ENCODE measurements around the gene NFE2L3.
"Not testable (repeated sequence)": the region's sequence is repeated elsewhere in the genome, so short reads cannot be mapped to it uniquely, and the experiment has no call there.

The NFE2L3 gene

DNA sequence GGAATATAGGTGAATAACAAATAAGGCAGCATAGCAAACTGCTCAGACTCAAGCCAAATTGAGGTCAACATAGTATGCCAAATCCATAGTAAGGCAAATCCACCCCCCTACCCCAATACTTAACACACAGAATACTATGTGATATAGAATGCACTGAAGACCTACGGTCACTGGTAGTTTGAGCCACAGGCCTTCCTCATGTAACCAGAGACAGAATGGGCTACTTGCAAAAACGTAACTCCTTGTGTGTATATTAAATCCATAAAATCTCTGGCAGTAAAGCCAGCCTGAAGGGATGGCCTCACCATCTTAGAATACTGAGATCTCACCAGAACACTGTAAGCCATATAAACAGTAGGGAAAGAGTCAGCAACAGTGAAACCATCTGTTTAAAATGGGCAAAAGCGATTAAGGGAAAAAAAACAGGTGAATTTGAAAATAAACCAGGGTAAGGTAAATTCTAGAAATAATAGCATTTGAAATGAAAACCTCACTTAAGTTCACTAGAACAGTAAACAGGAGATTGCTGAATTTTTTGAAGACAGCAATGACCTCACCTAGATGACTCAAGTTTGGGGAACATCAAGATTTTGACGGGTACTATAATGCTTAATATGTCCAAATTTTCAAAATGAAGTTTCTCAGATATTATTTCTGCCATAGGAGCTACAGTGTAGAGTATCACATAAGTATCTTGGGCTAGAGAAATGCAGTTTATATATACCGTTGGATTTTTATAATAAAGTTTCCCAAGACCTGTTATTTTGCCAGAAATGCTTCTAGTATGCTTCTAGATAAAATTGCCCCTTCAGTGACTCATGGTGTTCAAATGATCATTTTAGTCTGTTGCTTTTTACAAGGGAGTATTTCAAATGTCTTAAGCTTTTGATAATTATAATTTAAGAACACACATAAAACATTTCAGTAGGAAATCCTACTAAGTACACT is 34.6 kb downstream of the NFE2L3 start:
- no peak for DNase-seq (ENCODE audit: low read depth)

DNA sequence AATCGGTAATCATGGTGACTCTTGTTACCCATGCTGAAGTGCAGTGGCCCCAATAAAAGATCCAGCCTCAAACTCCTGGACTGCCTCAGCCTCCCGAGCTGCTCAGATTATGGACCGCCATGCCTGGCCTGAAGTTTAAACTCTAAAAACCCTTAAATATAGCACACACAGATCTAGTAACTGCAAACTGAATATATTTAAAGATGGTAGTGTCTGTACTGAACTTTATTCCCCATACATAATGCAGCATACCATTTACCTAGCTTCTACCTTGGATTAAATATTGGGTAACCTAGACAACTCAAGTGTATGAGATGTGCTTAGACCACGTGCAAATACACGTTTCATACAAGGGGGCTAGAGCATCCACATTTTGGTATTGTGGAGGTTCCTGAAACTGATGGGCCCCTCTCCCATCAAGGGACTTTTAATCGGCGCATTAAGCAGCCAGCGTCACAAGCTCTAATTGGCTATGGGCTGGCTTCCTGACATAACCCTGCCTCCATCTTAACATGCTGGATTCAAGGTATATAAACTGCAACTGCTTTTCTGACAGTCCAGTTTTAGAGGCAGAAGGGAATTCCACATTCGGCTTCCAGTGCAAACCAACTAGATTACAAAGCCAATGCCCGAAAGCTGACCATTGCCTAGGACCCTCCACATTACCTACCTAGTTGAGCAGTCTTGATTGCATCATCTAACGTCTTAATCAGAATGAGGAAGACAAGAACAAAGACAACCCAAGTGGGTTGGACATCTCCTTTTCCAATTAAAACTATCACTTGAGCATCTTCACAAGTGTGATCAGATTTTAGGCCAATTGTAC is 35.6 kb downstream of the NFE2L3 start:
- no peak for DNase-seq (ENCODE audit: low read depth)

DNA sequence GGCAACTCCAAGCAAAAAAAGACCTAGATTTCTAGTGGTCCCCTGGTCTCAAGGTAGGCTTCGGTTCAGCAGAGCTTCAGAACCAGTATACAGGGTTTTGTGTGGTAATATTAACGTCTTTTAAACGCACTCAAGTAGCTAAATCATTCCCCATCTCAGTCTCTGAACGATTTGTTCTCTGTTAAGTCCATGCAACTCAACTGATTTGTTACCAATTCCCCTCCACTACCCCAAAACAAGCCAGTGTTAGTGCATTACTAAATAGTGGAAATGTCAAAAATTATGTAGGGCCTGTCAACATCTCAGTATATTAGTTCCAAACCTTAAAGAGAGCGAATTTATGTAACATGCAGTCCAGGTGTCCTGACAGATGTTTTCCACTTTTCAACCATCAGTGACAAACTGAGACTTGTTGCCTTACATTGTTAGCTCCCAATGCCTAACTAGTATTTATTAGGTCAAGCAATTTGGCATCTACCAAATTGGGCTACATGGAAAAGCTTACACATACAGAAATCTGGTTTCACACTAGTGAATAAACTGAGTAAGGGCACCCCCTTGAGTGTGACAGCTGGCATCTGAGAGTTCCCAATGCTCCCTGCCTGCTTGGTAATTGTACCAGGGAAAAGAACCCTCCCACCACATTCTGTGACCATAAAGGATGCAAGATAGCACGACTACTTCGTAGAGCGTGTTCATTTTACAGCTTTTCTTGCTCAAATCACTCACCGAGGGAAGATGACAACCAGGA is 36.4 kb downstream of the NFE2L3 start:
- DNase-seq (ENCODE audit: low read depth) = no peak

DNA sequence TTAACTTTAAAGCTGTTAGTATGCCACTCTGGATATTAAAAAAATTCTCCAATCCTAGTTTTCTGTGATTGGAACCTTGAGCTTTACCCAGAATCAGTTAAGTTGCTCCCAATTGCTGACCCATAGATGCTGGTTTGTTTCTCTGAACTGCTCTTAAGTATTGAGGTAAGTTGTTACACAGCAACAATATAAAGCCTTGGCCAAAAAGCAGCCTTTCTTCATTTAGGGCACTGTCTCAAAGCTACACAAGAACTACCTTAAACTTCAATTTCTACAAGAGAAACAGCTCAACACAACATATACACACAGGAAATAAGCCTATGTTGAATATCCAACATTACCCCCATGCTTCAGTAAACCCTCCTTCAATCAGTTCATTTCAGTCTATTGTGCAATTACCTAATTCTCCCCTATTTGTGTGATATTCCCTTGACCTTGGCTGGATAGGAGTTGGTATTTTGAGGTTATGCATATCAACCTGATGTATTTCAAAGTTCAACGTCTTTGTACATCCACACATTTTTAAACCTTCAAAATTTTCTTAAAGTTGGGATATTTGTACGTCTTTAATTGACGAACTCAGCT is 37.1 kb downstream of the NFE2L3 start:
- no peak for DNase-seq (ENCODE audit: low read depth)

DNA sequence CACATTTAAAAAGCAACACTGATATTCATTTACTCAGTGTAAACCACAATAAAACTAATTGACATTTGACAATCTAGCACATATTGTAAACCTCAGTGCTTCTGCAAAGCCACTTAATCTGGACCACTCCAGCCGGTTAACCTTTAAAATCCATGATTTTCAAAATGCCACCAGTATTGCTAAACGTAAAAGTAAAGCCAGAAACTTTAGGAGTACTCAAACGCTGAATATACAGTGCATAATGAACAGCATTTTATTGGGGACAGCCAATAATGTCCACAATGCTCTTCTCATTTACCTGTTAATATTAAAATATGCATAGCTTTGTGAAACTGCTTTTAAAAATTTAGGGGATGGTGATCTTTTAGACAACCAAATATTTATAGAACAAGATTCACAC is 37.7 kb downstream of the NFE2L3 start:
- DNase-seq (ENCODE audit: low read depth) = no peak

DNA sequence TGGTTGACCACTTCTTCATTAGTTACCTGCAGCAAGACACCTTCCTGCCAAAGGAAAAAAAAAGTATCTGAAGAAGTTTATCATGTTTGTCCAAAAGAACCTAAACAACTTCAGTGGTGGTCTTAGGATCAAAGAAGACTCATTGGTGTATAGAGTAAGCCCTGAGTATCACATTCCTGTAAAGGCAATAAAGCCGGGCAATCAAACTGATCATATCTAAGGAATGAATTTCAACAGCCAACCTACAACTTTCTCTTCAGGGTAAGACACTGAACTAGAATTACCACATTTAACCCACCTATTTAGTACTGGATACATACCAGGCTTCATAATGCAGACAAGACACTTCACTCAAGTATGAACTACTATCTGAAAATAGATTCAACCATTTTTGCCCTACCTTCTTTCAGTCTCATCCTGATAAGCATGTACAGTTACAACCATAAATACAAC is 38.4 kb downstream of the NFE2L3 start:
- no peak for DNase-seq (ENCODE audit: low read depth)

DNA sequence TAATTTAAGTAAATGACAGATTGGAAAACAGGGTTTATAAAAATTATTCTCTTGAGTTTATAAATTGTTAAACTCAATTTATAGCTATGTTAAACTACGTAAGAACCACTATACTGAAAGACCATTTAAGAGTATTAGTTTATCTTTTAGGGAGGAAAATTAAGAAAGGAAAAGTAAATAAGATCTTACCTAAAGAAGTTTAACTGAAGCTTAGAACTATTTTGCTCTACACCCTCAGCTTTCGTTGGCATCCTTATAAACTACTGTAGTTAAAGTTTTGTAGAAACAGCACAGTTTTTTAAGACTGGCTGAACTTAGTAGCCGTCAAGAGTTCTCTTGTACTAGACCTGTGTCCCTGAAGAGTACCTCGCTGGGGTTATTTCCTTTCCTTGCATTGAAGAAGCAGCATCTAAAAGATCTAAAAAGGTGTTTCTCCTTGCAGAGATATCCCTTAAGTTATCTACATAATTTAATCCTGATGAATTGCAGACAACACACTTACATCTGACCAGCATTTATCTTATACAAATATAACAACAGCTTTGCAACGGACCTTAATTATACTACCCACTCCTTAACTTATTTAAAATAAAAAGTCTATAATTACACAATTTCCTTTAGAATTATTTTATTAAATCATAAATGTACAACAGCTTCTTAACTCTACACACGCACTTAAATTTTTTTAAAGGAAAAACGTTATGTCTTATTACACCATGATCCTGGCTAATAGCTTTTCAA is 39.4 kb downstream of the NFE2L3 start:
- DNase-seq (ENCODE audit: low read depth) = no peak

DNA sequence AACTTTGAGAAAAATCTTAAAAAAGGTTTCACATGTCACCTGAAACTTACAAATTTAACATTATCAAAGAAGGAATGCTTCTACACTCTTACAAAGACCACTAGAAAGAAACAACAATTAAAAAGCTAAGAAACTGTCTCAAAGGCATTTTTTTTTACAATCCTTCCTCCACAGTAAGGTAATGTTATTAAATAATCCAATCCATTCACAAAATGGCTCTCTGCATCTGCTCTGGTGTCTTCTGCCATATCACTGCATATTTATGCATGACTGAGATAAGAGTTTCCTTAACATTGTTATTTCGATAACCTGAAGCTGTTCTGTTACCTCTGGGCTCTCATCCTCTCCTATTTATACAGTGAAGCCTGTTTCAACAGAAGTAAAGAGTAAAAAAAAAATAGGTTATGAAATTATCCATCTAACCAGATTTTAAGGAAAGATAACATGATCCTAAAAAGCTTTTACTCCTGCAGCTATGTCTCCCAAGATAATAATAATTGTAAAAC is 40.0 kb downstream of the NFE2L3 start:
- no peak for DNase-seq (ENCODE audit: low read depth)

DNA sequence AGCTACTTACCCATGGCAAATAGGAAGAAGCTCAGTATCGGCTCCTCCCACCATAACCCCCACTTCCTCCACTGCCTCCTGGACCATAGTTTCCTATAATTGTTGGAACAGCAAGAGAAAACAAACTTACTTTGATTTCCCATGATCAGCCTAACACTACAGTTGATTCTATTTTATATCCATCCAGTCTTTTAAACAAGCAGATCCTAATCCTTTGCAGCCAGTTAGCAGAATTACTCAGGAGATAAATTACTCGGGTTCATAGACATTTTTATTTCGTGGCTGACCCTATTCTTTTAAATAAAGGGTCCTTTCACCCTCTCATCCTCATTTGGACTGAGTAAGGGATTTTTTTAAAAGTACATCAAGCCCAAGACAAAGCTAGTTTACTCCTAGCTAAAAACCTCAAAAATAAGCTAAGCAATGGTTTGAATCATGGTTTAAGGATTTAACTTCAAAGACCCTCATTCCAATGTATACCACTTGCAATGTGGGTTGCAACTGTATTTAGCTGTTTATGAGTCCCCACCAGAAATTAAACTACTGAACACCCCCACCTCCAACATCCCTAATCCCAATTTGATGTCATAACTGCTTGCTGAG is 40.6 kb downstream of the NFE2L3 start:
- no peak for DNase-seq (ENCODE audit: low read depth)

DNA sequence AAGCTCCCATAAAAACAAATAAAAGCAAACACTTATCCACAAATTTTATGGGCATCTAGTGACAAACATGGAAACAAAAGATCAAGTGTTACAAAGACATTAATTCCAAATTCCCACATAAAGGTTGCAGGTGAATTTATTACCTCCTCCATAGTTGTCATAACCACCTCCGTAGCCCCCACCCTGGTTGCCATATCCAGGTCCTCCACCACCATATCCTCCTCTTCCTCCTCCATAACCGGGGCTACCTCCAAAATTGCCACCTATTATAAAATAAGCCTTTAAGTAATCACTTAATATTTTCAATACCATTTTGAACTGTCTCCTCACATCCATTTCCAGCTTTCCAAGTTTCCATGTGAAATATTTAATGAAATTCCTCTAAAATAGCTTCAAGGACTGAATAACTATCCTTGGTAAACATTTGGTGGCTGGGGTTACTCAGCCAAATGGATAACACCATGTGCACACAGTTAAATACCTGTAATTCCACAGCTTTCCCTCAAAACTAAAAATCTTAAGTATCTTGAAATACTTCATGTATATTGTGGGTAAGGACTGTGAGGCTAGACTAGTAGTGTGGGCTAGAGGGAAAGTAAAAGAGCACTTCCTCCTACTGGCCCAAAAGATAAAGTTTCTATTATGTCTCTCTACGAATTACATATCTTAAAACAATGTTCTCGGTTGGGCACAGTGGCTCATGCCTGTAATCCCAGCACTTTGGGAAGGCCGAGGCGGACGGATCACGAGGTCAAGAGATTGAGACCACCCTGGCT is 41.6 kb downstream of the NFE2L3 start:
- no peak for DNase-seq (ENCODE audit: low read depth)

DNA sequence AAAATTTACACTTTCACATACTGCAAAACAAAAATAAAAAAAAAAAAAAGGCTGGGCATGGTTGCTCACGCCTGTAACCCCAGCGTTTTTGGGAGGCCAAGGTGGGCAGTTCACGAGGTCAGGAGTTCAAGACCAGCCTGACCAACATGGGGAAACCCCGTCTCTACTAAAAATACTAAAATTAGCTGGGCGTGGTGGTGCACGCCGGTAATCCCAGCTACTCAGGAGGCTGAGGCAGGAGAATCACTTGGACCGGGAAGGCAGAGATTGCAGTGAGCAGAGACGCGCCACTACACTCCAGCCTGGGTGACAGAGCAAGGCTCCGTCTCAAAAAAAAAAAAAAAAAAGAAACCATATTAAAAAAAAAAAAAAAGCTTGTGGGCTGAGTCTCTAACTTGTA is 42.8 kb downstream of the NFE2L3 start:
- DNase-seq (ENCODE audit: low read depth) = not testable (repeated sequence)

DNA sequence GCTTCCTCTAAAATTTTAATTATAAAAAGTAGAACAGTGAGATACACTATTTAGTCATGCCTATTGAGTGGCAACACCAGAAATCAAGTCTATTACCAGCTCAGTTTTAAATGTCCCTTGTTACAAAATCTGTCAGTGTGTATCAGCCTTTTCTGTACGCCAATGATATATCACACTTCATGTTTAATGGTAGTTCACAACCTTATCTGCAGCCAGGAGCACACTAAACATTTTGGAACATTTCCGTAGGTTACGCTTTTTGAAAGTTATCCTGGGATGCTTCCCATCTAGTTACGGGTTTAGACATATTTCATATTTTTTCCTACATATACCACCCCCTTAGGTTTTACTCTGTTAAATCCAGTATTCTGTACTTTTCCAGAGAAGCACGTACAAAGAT is 43.2 kb downstream of the NFE2L3 start:
- DNase-seq (ENCODE audit: low read depth) = no peak

DNA sequence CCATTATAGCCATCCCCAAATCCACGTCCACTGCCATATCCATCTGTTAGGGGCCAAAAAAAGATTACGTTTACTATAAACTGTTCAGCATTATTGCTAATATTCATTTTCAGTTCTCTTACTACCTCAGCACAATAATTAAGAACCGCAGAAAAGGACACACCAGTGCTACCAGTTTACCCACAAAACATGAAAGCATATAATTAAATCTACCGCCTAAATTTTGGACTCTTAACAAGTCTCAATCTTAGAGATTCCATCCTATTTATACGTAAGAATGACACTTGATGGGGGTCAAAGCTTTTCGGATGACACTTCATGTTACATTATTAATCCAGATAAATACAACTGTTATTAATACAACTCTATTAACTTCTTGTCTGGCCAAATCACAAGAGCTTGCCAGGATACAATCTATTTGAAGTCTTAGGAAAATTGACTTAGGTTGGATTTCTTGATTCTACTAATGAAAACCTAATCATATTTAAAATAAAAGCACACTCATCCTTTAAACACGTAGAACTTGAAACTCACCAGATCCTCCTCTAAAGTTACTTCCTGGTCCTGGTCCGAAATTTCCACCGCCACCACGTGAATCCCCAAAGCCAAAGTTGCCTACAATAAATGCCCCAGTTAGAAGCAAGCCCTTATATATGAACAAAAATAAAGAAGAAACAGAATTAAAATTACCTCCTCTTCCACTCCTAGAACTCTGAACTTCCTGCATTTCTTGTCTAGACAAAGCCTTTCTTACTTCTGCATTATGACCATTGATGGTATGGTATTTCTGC is 44.1 kb downstream of the NFE2L3 start:
- no peak for DNase-seq (ENCODE audit: low read depth)

DNA sequence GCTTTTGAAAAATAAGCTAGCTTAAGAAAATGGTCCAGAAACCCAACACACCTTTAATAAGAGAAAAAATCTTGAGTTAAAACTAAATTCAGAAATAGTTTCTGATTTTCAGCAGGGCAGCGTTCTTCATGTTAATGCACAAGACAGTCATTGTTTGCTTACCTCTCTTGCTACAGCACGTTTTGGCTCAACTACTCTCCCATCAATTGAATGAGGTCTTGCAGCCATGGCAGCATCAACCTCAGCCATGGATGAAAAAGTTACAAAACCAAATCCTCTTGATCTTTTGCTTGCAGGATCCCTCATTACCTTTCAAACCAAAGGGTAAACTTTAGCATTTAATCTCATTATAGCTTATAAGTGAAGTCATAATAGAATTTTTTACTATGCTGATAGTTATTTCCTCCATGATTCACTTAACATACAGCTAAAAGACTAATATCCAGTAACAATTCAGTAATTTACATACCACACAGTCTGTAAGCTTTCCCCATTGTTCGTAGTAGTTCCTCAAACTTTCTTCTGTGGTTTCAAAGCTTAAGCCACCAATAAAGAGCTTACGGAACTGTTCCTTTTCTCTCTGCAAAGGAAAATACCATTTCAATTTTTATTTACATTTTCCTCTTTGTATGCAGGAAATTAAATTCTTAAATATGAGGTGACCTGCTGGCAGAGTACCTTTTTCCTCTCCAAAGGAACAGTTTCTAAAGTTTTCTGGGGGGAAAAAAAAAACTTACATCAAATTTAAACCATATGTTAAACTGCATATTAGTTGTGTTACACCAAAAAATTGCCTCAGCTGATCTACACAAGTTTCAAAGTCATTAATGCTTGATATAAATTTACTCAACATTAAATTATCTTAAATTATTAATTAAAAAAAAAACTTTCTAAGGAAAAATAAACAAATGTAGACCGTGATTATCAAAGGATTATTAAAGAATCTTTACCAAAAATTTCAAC is 45.4 kb downstream of the NFE2L3 start:
- DNase-seq (ENCODE audit: low read depth) = no peak

DNA sequence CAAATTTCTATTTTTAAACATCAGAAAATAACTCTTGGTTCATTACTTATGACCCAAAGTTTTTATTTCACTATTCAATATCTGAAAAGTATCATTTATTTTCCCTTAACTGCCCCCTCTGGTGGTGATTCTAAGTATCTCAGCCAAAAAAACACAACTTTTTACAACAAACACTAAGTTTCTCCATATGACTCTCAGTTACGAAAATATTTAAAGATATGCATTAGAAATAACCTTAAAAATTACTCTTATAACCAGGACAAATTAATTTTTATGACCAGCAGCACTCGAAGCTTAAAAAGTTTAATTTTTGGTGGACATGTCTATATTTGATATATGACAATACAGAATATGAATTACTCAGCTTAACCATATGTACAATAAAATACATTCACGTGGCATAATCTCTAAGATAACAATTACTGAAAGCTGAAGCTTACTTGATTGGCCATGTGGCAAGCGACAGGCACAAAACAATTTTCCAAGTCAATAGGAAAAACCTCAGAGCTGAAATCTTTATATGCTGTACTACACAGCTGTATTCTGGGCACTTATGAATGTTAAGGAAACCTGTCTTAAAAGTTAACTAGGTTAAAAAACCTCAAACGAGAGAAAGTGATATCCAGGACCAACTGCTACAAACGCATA is 46.3 kb downstream of the NFE2L3 start:
- DNase-seq (ENCODE audit: low read depth) = no peak

DNA sequence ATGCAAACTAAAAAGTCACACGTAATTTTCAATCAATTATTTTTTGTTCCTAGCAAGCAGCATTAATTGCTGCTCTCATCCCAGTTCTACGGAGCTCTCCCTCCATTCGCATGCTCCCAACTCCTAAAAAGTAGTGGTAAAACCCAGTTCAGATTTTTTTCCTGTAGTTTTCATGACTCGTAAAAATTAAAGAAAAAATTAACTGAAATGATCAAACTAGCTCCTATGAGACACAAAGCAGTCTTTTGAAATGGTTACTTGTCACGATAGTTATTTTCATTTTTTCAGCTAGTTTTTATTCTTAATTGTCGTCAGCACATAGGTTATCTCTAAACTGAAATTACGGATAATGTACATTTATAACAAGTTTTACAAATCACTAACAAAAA is 46.8 kb downstream of the NFE2L3 start:
- DNase-seq (ENCODE audit: low read depth) = no peak
